ENCODE data around the gene FBN3.

Gene FBN3

GRCh38 chr19:8184274-8184673, 34.9 kb upstream of the FBN3 start:
- no peak overlapping the region for H3K4me3 ChIP-seq (replicated peaks; ENCODE audit: low read depth, low read length)
- H3K27me3 ChIP-seq (replicated peaks; ENCODE audit: control insufficient read depth, insufficient read depth, low read length) = no peaks in the 10 kb centered on the region
- no peaks in the 10 kb centered on the region for H3K36me3 ChIP-seq (ENCODE audit: control insufficient read depth, insufficient read depth, low read length)
- no peak for DNase-seq (ENCODE audit: extremely low read depth, insufficient read length)
- TF ChIP-seq, protein P1, sequence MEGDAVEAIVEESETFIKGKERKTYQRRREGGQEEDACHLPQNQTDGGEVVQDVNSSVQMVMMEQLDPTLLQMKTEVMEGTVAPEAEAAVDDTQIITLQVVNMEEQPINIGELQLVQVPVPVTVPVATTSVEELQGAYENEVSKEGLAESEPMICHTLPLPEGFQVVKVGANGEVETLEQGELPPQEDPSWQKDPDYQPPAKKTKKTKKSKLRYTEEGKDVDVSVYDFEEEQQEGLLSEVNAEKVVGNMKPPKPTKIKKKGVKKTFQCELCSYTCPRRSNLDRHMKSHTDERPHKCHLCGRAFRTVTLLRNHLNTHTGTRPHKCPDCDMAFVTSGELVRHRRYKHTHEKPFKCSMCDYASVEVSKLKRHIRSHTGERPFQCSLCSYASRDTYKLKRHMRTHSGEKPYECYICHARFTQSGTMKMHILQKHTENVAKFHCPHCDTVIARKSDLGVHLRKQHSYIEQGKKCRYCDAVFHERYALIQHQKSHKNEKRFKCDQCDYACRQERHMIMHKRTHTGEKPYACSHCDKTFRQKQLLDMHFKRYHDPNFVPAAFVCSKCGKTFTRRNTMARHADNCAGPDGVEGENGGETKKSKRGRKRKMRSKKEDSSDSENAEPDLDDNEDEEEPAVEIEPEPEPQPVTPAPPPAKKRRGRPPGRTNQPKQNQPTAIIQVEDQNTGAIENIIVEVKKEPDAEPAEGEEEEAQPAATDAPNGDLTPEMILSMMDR (IDR thresholded peaks at IDR 0.05; ENCODE audit: insufficient read depth, low read length, poor library complexity, severe bottlenecking) = no peak

DNA sequence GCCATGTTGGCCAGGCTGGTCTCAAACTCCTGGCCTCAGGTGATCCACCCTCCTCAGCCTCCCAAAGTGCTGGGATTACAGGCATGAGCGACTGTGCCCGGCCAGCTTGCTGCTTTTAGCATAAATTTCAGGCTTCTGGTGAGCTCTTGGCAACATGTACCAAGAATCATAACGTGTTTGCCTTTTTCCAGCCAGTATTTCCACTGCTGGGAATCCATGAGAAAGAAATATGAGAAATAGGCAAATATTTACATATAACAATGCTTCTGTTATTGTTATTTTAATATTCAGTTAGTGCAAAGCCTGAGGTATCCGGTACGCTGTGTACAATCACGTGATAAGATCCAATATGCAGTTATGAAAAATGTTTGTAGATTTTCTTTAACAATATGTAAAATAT, 30.6 kb upstream of the FBN3 start:
- DNase-seq (ENCODE audit: extremely low read depth, insufficient read length) = no peak
- Histone ChIP-seq H3K27me3 (replicated peaks; ENCODE audit: control insufficient read depth, insufficient read depth, low read length) (no peaks in the 10 kb centered on the region), H3K36me3 (ENCODE audit: control insufficient read depth, insufficient read depth, low read length) (no peaks in the 10 kb centered on the region), H3K4me3 (replicated peaks; ENCODE audit: low read depth, low read length) (no peak overlapping the region)
- TF ChIP-seq, protein P1 (IDR thresholded peaks at IDR 0.05; ENCODE audit: insufficient read depth, low read length, poor library complexity, severe bottlenecking) = no peak

DNA sequence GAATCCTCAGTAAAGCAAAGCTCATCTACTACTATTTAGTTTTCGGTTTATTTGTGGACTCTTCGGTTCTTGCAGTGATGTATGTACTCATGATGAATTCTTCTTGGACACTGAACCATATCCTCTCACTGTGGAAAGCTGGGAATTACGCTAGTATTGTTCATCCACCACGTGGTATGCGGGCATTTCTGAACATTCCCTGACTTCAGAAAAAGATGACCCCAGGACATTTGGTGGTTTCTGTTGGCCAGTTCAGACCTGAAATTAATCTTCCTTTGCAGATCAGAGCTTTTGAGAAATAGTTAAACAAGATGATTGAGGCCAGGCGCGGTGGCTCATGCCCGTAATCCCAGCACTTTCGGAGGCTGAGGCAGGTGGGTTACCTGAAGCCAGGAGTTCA, 25.3 kb upstream of the FBN3 start:
- Histone ChIP-seq H3K36me3 (ENCODE audit: control insufficient read depth, insufficient read depth, low read length) (no peaks in the 10 kb centered on the region), H3K4me3 (replicated peaks; ENCODE audit: low read depth, low read length) (no peak overlapping the region), H3K27me3 (replicated peaks; ENCODE audit: control insufficient read depth, insufficient read depth, low read length) (no peaks in the 10 kb centered on the region)
- TF ChIP-seq, protein P1 (IDR thresholded peaks at IDR 0.05; ENCODE audit: insufficient read depth, low read length, poor library complexity, severe bottlenecking) = no peak
- DNase-seq (ENCODE audit: extremely low read depth, insufficient read length) = no peak

GRCh38 chr19:8168537-8168936, 19.1 kb upstream of the FBN3 start:
- H3K36me3 ChIP-seq (ENCODE audit: control insufficient read depth, insufficient read depth, low read length) = no peaks in the 10 kb centered on the region
- H3K27me3 ChIP-seq (replicated peaks; ENCODE audit: control insufficient read depth, insufficient read depth, low read length) = no peaks in the 10 kb centered on the region
- no peak for DNase-seq (ENCODE audit: extremely low read depth, insufficient read length)
- TF ChIP-seq, protein P1 (IDR thresholded peaks at IDR 0.05; ENCODE audit: insufficient read depth, low read length, poor library complexity, severe bottlenecking) = no peak
- no peak overlapping the region for H3K4me3 ChIP-seq (replicated peaks; ENCODE audit: low read depth, low read length)

- DNase-seq (ENCODE audit: extremely low read depth, insufficient read length) = no peak
- no peaks in the 10 kb centered on the region for H3K36me3 ChIP-seq (ENCODE audit: control insufficient read depth, insufficient read depth, low read length)
- H3K27me3 ChIP-seq (replicated peaks; ENCODE audit: control insufficient read depth, insufficient read depth, low read length) = no peaks in the 10 kb centered on the region
- TF ChIP-seq, protein P1 (IDR thresholded peaks at IDR 0.05; ENCODE audit: insufficient read depth, low read length, poor library complexity, severe bottlenecking) = no peak
- H3K4me3 ChIP-seq (replicated peaks; ENCODE audit: low read depth, low read length) = no peak overlapping the region
These were observed 18.6 kb upstream of the FBN3 start for GRCh38 chr19:8167985-8168384.

DNA sequence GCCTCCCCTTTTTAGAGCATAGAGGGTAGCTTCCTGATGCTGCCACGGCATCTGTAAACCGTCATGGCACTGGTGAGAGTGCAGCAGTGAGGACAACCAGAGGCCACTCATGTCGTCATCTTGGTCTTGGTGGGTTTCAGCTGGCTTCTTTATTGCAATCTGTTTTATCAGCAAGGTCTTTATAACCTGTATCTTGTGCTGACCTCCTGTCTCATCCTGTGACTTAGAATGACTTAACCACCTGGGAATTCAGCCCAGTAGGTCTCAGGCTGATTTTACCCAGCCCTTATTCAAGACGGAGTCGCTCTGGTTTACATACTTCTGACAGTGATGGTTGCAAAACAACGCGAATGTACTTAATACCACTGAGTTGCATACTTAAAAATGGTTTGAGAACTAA, 14.4 kb upstream of the FBN3 start:
- TF ChIP-seq, protein P1 (IDR thresholded peaks at IDR 0.05; ENCODE audit: insufficient read depth, low read length, poor library complexity, severe bottlenecking) = no peak
- no peaks in the 10 kb centered on the region for H3K27me3 ChIP-seq (replicated peaks; ENCODE audit: control insufficient read depth, insufficient read depth, low read length)
- no peaks in the 10 kb centered on the region for H3K36me3 ChIP-seq (ENCODE audit: control insufficient read depth, insufficient read depth, low read length)
- no peak overlapping the region for H3K4me3 ChIP-seq (replicated peaks; ENCODE audit: low read depth, low read length)
- DNase-seq (ENCODE audit: extremely low read depth, insufficient read length) = no peak

Data from GM06990 (cell line).